Measurements from ENCODE around the gene SP9. TPM values are rescaled to one million over a fixed set of nuclear protein-coding genes. Genes with fewer than 3 reads are reported as not detected.

SP9 gene
- total and polyA plus RNA-seq, 5 donors: not detected

DNA sequence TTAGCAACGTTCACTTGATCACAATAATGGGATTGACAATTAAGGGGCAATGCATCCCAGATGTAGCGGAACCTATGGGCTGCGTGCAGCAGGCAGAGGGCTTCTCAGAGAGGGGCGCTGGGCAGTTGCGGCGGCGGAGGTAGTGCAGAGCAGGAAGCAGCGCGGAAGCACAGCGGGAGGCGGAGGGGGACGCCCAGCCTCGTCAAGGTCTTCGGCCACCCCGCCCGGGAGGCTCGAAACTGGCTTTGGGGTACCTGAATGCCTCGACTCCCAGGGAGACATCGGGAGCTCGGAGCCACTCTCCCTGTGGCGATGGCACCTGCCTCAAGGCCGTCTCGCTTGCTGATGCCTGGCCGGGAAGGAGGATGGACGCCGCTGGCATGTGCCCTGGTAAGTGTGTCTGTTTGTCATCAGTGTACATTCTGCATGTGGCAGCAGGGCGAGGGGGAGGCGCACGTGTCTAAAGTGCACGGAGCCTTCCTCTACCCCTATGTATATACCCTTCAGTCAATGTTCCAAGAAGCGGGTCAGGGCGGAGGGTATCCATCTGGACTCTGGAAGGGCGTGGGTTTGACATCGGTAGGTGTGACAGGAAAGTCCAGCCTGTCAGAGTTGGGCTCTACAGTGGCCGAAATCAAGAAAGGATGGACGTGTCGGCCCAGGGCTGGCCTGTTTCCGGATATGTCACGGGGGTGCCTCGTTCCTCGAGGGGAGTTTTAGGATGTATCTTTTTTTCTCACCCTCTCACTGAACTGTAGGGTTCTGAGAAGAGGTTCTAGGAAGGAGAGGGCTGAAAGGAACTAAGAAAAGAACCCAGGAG, 7.5 kb upstream of the SP9 start:
- no peak for DNase-seq
- intact Hi-C loops (cut with DNase I): no loop called here

DNA sequence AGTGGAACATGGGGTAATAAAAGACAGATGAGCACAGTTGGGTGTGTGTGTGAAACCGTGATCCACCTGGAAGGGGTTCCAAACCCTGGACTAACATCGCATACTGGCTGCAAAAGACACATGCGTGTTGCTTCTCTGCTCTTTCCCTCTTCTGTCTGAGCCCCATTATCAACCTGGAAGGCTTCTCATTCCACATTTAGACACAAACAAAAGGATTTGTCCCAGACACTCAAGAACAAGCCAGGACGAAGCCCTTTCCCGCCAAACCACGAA, 7.0 kb upstream of the SP9 start:
- Histone ChIP-seq H3K27ac (ENCODE audit: low read length) (no peak overlapping the region), H3K9me3 (ENCODE audit: control insufficient read depth, low read length) (no peaks in the 10 kb centered on the region), H3K4me3 (ENCODE audit: low read length) (no peak overlapping the region), H3K4me1 (ENCODE audit: control insufficient read depth, insufficient read depth, low read length) (peaks cover 4% of the 10 kb centered on the region), H3K27me3 (ENCODE audit: control insufficient read depth, insufficient read depth) (peaks cover 5% of the 10 kb centered on the region)
- intact Hi-C loops (cut with DNase I): no loop called here
- DNase-seq (no peak), ATAC-seq (no peak)
- 16% methylated on average over 6 of the region's 6 CpGs for WGBS

More for the DNA sequence above, 7.5 kb upstream of the SP9 start:
- Histone ChIP-seq H3K27me3 (ENCODE audit: control insufficient read depth, insufficient read depth) (peaks cover 5% of the 10 kb centered on the region), H3K4me1 (ENCODE audit: control insufficient read depth, insufficient read depth, low read length) (peaks cover 4% of the 10 kb centered on the region), H3K27ac (ENCODE audit: low read length) (no peak overlapping the region), H3K4me3 (ENCODE audit: low read length) (peak overlapping the region; percentile 20), H3K9me3 (ENCODE audit: control insufficient read depth, low read length) (no peaks in the 10 kb centered on the region)
- no peak for ATAC-seq
- 5% methylated on average over 41 of the region's 41 CpGs for WGBS

DNA sequence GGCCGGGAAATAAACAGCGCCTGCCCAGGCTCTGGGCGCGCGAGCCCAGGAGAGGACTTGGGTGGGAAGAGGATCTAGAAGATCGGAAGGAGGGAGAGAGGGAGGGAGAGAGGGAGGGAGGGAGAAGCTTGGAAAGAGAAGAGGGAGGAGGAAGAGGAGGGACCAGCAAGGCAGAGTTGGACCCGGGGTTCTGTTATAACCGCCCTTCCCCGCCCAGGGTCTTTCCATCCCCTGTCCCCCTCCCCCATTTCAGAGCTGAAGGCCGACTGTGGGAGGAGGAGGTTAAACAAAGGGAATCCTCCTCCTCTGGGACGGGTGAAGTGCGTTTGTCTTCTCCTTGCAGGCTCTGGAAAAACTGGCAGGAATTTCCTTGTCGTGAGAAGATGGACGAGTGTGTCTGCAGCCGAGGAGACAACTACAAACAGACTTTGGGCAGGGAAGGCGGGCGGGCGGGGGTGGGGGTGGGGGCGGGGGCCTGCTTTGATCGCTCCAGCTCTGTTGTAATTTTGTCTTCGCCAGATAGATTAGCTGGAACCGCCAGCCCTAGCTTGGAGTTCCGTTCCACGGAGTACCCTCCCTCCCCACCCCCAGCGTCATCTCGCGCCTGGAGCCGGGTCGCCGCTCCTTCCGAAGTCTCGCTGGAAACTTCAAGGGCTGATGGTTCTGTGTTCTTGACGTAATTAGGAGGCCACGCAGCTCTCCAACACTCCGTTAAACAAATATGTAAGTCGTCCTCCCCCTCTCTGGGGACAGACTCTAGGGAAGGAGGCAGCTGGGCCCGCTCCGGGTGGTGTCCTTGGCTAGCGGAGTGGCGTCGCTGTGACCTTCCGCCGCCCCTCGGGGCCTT, 6.4 kb upstream of the SP9 start:
- ATAC-seq: no peak

DNA sequence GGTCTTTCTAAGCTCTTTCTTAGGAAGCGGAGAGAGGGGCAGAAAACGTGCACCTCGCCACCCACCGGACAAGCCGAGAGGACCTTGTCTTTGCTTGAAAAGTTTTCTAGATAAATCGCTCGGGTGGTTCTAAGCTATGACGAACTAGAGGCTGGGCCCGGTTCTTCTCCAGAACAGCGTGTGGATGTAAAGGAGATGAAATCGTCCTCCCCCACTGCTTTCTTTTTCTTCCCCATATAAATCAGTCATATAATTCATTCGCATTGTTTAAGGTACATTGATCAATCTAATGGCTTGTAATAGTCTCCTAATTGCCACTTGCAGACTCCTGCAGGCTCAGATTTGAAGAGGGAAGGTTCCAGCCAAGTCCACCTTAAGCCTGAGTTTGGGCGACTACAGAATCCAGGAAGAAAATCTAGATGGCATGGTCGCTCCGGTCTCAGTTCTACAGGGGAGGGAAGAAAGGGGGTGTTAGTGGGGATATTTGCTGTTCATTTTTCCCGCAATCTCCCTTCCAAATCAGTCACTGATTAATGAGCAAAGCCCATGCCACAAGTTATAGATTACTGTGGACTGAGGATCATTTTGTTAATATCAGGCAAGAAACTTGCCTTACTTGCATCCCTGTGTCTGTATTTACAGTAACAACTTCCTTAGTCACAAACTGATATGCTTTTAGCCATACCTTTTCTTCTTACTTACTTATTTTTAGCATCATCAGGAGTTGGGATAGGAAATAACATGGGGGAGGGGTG, 5.6 kb upstream of the SP9 start:
- peaks cover 5% of the 10 kb centered on the region for H3K27me3 ChIP-seq (ENCODE audit: control insufficient read depth, insufficient read depth)

More for the DNA sequence above, 6.4 kb upstream of the SP9 start:
- WGBS: 5% methylated on average over 44 of the region's 44 CpGs
- peaks cover 4% of the 10 kb centered on the region for H3K4me1 ChIP-seq (ENCODE audit: control insufficient read depth, insufficient read depth, low read length)
- H3K4me3 ChIP-seq (ENCODE audit: low read length): no peak overlapping the region
- DNase-seq: no peak
- peaks cover 5% of the 10 kb centered on the region for H3K27me3 ChIP-seq (ENCODE audit: control insufficient read depth, insufficient read depth)
- no peak overlapping the region for H3K27ac ChIP-seq (ENCODE audit: low read length)
- intact Hi-C loops (cut with DNase I): no loop called here
- no peaks in the 10 kb centered on the region for H3K9me3 ChIP-seq (ENCODE audit: control insufficient read depth, low read length)

DNA sequence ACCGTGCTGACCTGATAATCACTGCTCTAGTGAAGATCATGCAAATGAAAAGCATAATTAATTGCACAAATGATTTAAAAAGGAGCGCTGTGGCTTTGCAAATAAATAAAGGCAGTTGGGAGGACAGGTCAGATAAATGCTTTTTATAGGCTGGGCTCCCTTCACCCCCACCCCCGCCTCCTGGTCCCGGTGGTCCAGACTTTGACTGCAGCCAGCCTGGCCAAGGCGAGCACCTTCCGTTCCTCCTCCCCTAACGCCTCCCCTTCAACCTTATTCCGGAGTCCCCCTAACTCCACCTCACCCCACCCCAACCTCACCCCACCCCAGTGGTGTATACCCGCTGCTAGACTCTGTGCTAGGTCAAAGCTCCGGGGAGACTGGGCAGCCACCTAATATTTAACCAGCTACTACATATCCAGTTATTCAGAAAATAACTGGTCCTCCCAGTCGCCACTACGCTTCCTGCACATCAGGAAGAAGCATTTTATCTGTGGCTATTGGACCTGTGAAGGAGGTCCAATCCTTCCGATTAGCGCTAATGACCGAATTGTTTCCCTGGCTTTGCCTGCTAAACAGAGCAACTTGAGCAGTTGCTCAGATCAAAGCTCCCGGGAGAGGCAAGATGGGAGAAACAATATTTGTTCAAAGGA, 3.7 kb upstream of the SP9 start:
- ATAC-seq (no peak), DNase-seq (no peak)
- intact Hi-C loops (cut with DNase I): no loop called here
- Histone ChIP-seq H3K4me3 (ENCODE audit: low read length) (no peak overlapping the region), H3K4me1 (ENCODE audit: control insufficient read depth, insufficient read depth, low read length) (peaks cover 4% of the 10 kb centered on the region), H3K9me3 (ENCODE audit: control insufficient read depth, low read length) (no peaks in the 10 kb centered on the region), H3K27me3 (ENCODE audit: control insufficient read depth, insufficient read depth) (peaks cover 5% of the 10 kb centered on the region), H3K27ac (ENCODE audit: low read length) (no peak overlapping the region)
- 11% methylated on average over 16 of the region's 16 CpGs for WGBS

More for the DNA sequence above, 5.6 kb upstream of the SP9 start:
- H3K9me3 ChIP-seq (ENCODE audit: control insufficient read depth, low read length): no peaks in the 10 kb centered on the region
- H3K27ac ChIP-seq (ENCODE audit: low read length): no peak overlapping the region
- WGBS: 28% methylated on average over 16 of the region's 16 CpGs
- ATAC-seq (no peak), DNase-seq (no peak)
- intact Hi-C loops (cut with DNase I): no loop called here
- H3K4me1 ChIP-seq (ENCODE audit: control insufficient read depth, insufficient read depth, low read length): peaks cover 4% of the 10 kb centered on the region
- H3K4me3 ChIP-seq (ENCODE audit: low read length): no peak overlapping the region

DNA sequence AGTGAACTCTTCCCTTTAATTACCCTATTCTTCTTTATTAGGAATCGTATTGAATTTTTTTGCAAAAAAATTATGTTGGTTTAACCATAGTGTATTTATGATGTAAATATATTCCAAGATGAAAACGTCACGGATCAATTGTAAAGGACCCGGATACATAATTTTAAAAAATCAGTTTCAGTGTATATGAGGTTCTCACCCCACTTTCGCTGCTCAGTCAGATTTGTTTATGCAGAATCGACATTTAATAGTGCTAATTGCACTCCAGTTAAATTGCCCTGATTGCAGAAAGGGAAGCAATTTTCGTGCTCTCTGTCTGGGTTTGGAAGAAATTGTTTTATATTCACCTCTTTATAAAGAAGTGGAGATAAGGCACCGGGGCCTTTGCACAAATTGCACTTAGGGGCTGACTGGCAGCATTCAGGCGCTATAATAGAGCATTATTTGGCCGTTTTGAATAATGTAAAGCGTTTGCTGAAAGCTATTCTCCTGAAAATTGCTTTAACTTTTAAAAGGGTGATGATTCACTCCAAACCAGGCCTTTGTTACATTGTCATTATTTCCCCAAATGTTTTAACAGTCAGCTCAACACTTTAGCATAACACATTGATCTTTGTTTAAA, 3.0 kb upstream of the SP9 start:
- intact Hi-C loops (cut with DNase I): no loop called here
- Histone ChIP-seq H3K9me3 (ENCODE audit: control insufficient read depth, low read length) (no peaks in the 10 kb centered on the region), H3K27me3 (ENCODE audit: control insufficient read depth, insufficient read depth) (peaks cover 5% of the 10 kb centered on the region), H3K27ac (ENCODE audit: low read length) (no peak overlapping the region), H3K4me3 (ENCODE audit: low read length) (no peak overlapping the region), H3K4me1 (ENCODE audit: control insufficient read depth, insufficient read depth, low read length) (peaks cover 2% of the 10 kb centered on the region)
- 14% methylated on average over 11 of the region's 11 CpGs for WGBS
- ATAC-seq (no peak), DNase-seq (no peak)

DNA sequence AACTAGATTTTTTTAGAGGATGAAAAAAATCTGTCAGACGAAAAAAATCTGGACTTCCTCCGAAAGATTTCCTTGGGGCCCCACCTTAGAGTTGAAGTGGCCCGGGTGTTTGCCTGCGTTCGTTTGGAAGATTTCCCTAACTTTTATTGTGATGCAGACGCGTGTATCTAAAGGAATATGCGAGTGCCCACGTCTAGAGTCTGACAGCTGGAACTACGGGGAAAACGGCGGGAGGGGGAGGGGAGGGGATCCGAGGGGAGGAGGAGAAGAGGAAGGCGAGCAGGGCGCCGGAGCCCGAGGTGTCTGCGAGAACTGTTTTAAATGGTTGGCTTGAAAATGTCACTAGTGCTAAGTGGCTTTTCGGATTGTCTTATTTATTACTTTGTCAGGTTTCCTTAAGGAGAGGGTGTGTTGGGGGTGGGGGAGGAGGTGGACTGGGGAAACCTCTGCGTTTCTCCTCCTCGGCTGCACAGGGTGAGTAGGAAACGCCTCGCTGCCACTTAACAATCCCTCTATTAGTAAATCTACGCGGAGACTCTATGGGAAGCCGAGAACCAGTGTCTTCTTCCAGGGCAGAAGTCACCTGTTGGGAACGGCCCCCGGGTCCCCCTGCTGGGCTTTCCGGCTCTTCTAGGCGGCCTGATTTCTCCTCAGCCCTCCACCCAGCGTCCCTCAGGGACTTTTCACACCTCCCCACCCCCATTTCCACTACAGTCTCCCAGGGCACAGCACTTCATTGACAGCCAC, 2.4 kb upstream of the SP9 start:
- Histone ChIP-seq H3K27ac (ENCODE audit: low read length) (no peak overlapping the region), H3K4me3 (ENCODE audit: low read length) (no peak overlapping the region), H3K4me1 (ENCODE audit: control insufficient read depth, insufficient read depth, low read length) (no peaks in the 10 kb centered on the region), H3K27me3 (ENCODE audit: control insufficient read depth, insufficient read depth) (peaks cover 5% of the 10 kb centered on the region), H3K9me3 (ENCODE audit: control insufficient read depth, low read length) (no peaks in the 10 kb centered on the region)
- WGBS: 7% methylated on average over 31 of the region's 31 CpGs
- intact Hi-C loops (cut with DNase I): no loop called here
- DNase-seq: no peak
- no peak for ATAC-seq

DNA sequence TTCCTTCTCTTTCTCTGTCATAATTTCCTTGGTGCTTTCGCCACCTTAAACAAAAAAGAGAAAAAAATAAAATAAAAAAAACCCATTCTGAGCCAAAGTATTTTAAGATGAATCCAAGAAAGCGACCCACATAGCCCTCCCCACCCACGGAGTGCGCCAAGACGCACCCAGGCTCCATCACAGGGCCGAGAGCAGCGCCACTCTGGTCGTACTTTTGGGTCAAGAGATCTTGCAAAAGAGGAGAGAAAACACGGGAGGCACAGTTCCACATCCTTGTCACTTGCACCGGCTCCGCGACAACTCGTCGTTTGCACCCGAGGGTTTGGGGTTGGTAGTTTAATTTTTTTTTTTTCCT, 1.8 kb upstream of the SP9 start:
- 15% methylated on average over 15 of the region's 15 CpGs for WGBS
- Histone ChIP-seq H3K27me3 (ENCODE audit: control insufficient read depth, insufficient read depth) (peaks cover 5% of the 10 kb centered on the region), H3K9me3 (ENCODE audit: control insufficient read depth, low read length) (no peaks in the 10 kb centered on the region), H3K4me1 (ENCODE audit: control insufficient read depth, insufficient read depth, low read length) (no peaks in the 10 kb centered on the region), H3K27ac (ENCODE audit: low read length) (no peak overlapping the region), H3K4me3 (ENCODE audit: low read length) (no peak overlapping the region)
- DNase-seq: no peak
- no peak for ATAC-seq
- intact Hi-C loops (cut with DNase I): no loop called here

DNA sequence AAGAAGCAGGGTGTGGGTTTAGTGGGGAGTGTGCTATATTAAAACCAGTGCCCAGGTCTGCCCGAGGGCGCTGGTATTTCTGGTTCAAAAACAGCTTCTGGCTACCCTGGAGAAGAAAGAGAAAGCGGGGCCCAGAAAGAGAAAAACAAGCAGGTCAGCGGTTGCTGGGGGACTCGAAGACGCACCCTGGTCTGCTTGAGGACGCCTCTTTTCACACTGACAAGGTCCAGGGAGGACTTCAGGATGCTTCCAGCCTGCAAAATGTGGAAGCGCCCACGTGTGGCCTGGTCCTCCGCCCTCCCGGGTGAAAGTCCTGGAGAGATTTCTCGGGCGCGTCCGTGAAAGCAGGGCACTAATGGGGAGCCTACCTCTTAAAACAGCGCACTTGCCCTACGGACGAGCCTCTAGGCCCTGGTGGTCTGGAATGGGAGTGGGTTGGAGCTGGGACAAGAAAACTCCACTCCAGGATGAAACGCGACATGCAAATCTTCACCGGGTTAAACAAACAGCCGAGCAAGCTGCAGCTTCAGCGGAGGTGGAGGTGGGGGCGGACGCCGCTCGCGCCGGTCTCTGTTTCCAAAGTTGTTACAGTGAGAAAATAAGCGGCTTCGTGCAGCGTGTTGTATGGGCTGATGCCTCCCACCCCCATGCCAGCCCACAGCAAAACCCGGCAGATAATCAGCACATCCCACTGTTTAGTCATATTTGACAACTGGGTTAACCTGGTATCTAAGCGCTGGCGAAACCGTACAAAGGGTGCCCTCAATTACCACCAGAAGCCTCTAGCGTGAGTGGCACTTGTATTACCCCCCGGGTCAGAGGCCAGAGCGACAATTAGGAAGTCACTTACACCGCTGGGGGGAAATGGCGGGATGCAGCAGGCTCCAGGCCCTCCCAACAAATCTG, 1.1 kb upstream of the SP9 start:
- ATAC-seq (no peak), DNase-seq (no peak)
- H3K4me3 ChIP-seq (ENCODE audit: low read length): no peak overlapping the region
- H3K27ac ChIP-seq (ENCODE audit: low read length): no peak overlapping the region
- intact Hi-C loops (cut with DNase I): no loop called here
- no peaks in the 10 kb centered on the region for H3K9me3 ChIP-seq (ENCODE audit: control insufficient read depth, low read length)
- H3K4me1 ChIP-seq (ENCODE audit: control insufficient read depth, insufficient read depth, low read length): no peaks in the 10 kb centered on the region
- 14% methylated on average over 41 of the region's 41 CpGs for WGBS
- peaks cover 5% of the 10 kb centered on the region for H3K27me3 ChIP-seq (ENCODE audit: control insufficient read depth, insufficient read depth)

All from right cardiac atrium (tissue), 5 donors.